ENCODE data around the gene CDK14.

DNA sequence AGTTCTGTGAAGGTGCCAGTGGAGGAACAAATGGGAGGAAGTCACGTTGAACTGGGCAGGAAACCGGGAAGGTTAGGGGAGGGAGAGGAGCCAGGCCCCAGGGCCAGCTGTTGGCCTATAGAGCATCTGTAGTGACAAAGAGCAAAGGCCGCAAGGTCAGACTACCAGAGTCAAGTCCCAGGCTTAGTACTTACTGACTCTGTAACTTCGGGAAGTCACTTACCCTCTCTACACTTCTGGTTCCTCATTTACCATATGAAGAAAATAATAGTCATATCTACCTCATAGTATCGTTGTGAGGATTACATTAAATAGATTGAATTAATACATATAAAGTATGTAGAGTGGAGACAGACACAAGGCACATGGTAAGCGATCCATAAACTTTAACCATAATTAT is 566.3 kb downstream of the CDK14 start:
- TF ChIP-seq, protein P1, sequence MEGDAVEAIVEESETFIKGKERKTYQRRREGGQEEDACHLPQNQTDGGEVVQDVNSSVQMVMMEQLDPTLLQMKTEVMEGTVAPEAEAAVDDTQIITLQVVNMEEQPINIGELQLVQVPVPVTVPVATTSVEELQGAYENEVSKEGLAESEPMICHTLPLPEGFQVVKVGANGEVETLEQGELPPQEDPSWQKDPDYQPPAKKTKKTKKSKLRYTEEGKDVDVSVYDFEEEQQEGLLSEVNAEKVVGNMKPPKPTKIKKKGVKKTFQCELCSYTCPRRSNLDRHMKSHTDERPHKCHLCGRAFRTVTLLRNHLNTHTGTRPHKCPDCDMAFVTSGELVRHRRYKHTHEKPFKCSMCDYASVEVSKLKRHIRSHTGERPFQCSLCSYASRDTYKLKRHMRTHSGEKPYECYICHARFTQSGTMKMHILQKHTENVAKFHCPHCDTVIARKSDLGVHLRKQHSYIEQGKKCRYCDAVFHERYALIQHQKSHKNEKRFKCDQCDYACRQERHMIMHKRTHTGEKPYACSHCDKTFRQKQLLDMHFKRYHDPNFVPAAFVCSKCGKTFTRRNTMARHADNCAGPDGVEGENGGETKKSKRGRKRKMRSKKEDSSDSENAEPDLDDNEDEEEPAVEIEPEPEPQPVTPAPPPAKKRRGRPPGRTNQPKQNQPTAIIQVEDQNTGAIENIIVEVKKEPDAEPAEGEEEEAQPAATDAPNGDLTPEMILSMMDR (IDR thresholded peaks at IDR 0.05), result no peak
- TF ChIP-seq POLR2A (IDR thresholded peaks at IDR 0.05), result no peak
